ENCODE results near the gene MDFI.

GRCh38 chr6:41598670-41599014 is 39.6 kb upstream of the MDFI start:
- no peak for TF ChIP-seq POLR2A (IDR thresholded peaks at IDR 0.05)
- TF ChIP-seq, protein P1, sequence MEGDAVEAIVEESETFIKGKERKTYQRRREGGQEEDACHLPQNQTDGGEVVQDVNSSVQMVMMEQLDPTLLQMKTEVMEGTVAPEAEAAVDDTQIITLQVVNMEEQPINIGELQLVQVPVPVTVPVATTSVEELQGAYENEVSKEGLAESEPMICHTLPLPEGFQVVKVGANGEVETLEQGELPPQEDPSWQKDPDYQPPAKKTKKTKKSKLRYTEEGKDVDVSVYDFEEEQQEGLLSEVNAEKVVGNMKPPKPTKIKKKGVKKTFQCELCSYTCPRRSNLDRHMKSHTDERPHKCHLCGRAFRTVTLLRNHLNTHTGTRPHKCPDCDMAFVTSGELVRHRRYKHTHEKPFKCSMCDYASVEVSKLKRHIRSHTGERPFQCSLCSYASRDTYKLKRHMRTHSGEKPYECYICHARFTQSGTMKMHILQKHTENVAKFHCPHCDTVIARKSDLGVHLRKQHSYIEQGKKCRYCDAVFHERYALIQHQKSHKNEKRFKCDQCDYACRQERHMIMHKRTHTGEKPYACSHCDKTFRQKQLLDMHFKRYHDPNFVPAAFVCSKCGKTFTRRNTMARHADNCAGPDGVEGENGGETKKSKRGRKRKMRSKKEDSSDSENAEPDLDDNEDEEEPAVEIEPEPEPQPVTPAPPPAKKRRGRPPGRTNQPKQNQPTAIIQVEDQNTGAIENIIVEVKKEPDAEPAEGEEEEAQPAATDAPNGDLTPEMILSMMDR (IDR thresholded peaks at IDR 0.05): no peak

Data from body of pancreas (tissue), 4 donors.